Natural killer cell (primary cell): ENCODE measurements around the gene DISC1. TPM values are rescaled to one million over a fixed set of nuclear protein-coding genes. Genes with fewer than 3 reads are reported as not detected.

Experiments used
- ATAC-seq, 3 donors: fragments of 150-1000 bp in 2 of 3; fragments of 200-7000 bp in 1 of 3; cut with Tn5 transposase; 1 replicate in 1 of 3; 2 replicates in 2 of 3; pipeline ENCODE4 v1.10.0; 2021; ENCODE audit warnings: mild to moderate bottlenecking in 2 of 3, moderate library complexity in 2 of 3
- DNase-seq, 2 donors: peaks; one replicate each; pipeline versions ENCODE4 v3.0.0 to v3.0.0-alpha.2; 2013 to 2021; ENCODE audit warnings: mixed read lengths in 1 of 2
- H3K27ac ChIP-seq: one replicate; pipeline ENCODE4 v1.5.1; 2013; ENCODE audit warnings: mild to moderate bottlenecking, low read length
- H3K27me3 ChIP-seq: one replicate; pipeline ENCODE4 v1.6.1; 2013; ENCODE audit warnings: low read length; ENCODE audit not compliant: control insufficient read depth, insufficient read depth
- H3K36me3 ChIP-seq: one replicate; pipeline ENCODE4 v1.6.1; 2013; ENCODE audit warnings: low read length; ENCODE audit not compliant: control insufficient read depth, insufficient read depth
- H3K4me1 ChIP-seq: one replicate; pipeline ENCODE4 v1.6.1; 2013; ENCODE audit warnings: low read length; ENCODE audit not compliant: control insufficient read depth, insufficient read depth
- H3K4me3 ChIP-seq: one replicate; pipeline ENCODE4 v1.5.1; 2013; ENCODE audit warnings: low read length
- H3K9me3 ChIP-seq: one replicate; pipeline ENCODE4 v1.6.1; 2013; ENCODE audit warnings: low read length; ENCODE audit not compliant: control insufficient read depth, insufficient read depth
- H3K27ac Mint-ChIP-seq, 2 donors: one replicate each; pipeline ENCODE4 v1.8.0; 2022; ENCODE audit warnings: mild to moderate bottlenecking in 2 of 2, mixed read lengths in 2 of 2, moderate library complexity in 1 of 2
- H3K27me3 Mint-ChIP-seq, 2 donors: one replicate each; pipeline ENCODE4 v1.8.0; 2022; ENCODE audit warnings: low read depth in 2 of 2, mixed read lengths in 2 of 2
- H3K36me3 Mint-ChIP-seq: one replicate; pipeline ENCODE4 v1.8.0; 2022; ENCODE audit warnings: mixed read lengths
- H3K4me1 Mint-ChIP-seq, 2 donors: one replicate each; pipeline ENCODE4 v1.8.0; 2022; ENCODE audit warnings: mixed read lengths in 2 of 2
- H3K4me3 Mint-ChIP-seq: one replicate; pipeline ENCODE4 v1.8.0; 2022; ENCODE audit warnings: mild to moderate bottlenecking, moderate library complexity, mixed read lengths
- H3K9me3 Mint-ChIP-seq, 2 donors: one replicate each; pipeline ENCODE4 v1.8.0; 2022; ENCODE audit warnings: mixed read lengths in 2 of 2
- CTCF ChIP-seq: fragments of 200-600 bp; IDR thresholded peaks from one replicate; pipeline ENCODE4 v1.8.0; 2022; ENCODE audit warnings: antibody characterized with exemption
- WGBS: methylation state at CpG from one replicate; pipeline ENCODE4 v1.1.7; 2013; ENCODE audit warnings: missing lambda C conversion rate; ENCODE audit not compliant: insufficient coverage; 5-methylcytosine and 5-hydroxymethylcytosine counted together
- intact Hi-C: fragments of 100-400 bp; cut with micrococcal nuclease; formaldehyde crosslinking; loops from one replicate; pipeline ENCODE4 v1.14.2; 2022
- total RNA-seq, 4 donors: library from RNA; stranded (reverse); fragments of 120-200 nt in 1 of 4; gene quantifications; one replicate each; pipeline versions ENCODE4 v1.2.3 to v1.2.4, GENCODE V29; 2013 to 2022

DISC1 gene
- total RNA-seq, 3 donors from 2014 or later (not counting 1 experiment from before 2014, with no cell fraction given) = 5.9 to 10.7 (median 9.7) TPM

GRCh38 chr1:231767471-231767870 is 140.9 kb downstream of the DISC1 start:
- Histone ChIP-seq H3K27ac (no peak overlapping the region), H3K9me3 (no peaks in the 10 kb centered on the region), H3K36me3 (no peaks in the 10 kb centered on the region), H3K4me1 (no peaks in the 10 kb centered on the region), H3K4me3 (no peak overlapping the region), H3K27me3 (no peaks in the 10 kb centered on the region)
- no peaks in the 10 kb centered on the region for H3K9me3 Mint-ChIP-seq
- 92% methylated on average over 4 of the region's 4 CpGs for WGBS
- H3K4me1 Mint-ChIP-seq = no peaks in the 10 kb centered on the region
- no peak overlapping the region for H3K27ac Mint-ChIP-seq
- no peak for TF ChIP-seq CTCF
- no peaks in the 10 kb centered on the region for H3K36me3 Mint-ChIP-seq
- DNase-seq (no peak), ATAC-seq (no peak)
- H3K4me3 Mint-ChIP-seq = no peak overlapping the region
- intact Hi-C loops = no loop called here
- H3K27me3 Mint-ChIP-seq = no peaks in the 10 kb centered on the region

- Histone ChIP-seq H3K36me3 (no peaks in the 10 kb centered on the region), H3K27me3 (no peaks in the 10 kb centered on the region), H3K4me3 (no peak overlapping the region), H3K27ac (no peak overlapping the region), H3K4me1 (no peaks in the 10 kb centered on the region), H3K9me3 (no peaks in the 10 kb centered on the region)
- no peak for TF ChIP-seq CTCF
- intact Hi-C loops = no loop called here
- no peak for DNase-seq
- Mint-ChIP-seq H3K4me1 (no peaks in the 10 kb centered on the region), H3K4me3 (no peak overlapping the region), H3K36me3 (no peaks in the 10 kb centered on the region), H3K9me3 (no peaks in the 10 kb centered on the region), H3K27me3 (no peaks in the 10 kb centered on the region), H3K27ac (no peak overlapping the region)
- WGBS = 40% methylated on average over 1 of the region's 1 CpG
- no peak for ATAC-seq
Observed at GRCh38 chr1:231768416-231768815, 141.8 kb downstream of the DISC1 start.

- H3K27ac ChIP-seq = no peak overlapping the region
- TF ChIP-seq CTCF = no peak
- no peaks in the 10 kb centered on the region for H3K36me3 ChIP-seq
- H3K27me3 ChIP-seq = no peaks in the 10 kb centered on the region
- H3K9me3 ChIP-seq = no peaks in the 10 kb centered on the region
- WGBS = 89% methylated on average over 7 of the region's 8 CpGs
- no peaks in the 10 kb centered on the region for H3K9me3 Mint-ChIP-seq
- no peak overlapping the region for H3K27ac Mint-ChIP-seq
- no peaks in the 10 kb centered on the region for H3K36me3 Mint-ChIP-seq
- H3K4me1 ChIP-seq = no peaks in the 10 kb centered on the region
- no peak overlapping the region for H3K4me3 Mint-ChIP-seq
- H3K4me3 ChIP-seq = no peak overlapping the region
- DNase-seq = no peak
- intact Hi-C loops = no loop called here
- no peak for ATAC-seq
- H3K27me3 Mint-ChIP-seq = no peaks in the 10 kb centered on the region
- no peaks in the 10 kb centered on the region for H3K4me1 Mint-ChIP-seq
Observed at GRCh38 chr1:231770506-231771175, 144.1 kb downstream of the DISC1 start.
